Body of pancreas (tissue), 4 donors: Measurements from ENCODE around the gene PEAK1. TPM values are rescaled to one million over a fixed set of nuclear protein-coding genes. Genes with fewer than 3 reads are reported as not detected.

Experiments used
- ATAC-seq: fragments of 150-250 bp; one replicate; pipeline ENCODE4 v1.9.1; 2016
- DNase-seq, 4 donors: peaks; one replicate each; pipeline ENCODE4 v3.0.0-alpha.2; 2019
- H3K27ac ChIP-seq, 4 donors: fragments of 200-600 bp; sonication (generic); 1 replicate in 3 of 4; 2 replicates in 1 of 4; pipeline versions ENCODE4 v1.5.1 to v1.6.1; 2016 to 2019; ENCODE audit warnings: mild to moderate bottlenecking in 1 of 4, mixed read lengths in 1 of 4, moderate library complexity in 1 of 4
- H3K27me3 ChIP-seq, 2 donors: fragments of 200-600 bp; sonication (generic); one replicate each; pipeline ENCODE4 v1.6.0; 2016; ENCODE audit warnings: mild to moderate bottlenecking in 1 of 2
- H3K36me3 ChIP-seq, 2 donors: fragments of 200-600 bp; sonication (generic); replicated peaks in 1 of 2; 2 replicates each; pipeline ENCODE4 v1.5.1; 2016; ENCODE audit warnings: low read depth in 2 of 2; ENCODE audit not compliant: insufficient read depth in 1 of 2
- H3K4me1 ChIP-seq: fragments of 200-600 bp; sonication (generic); one replicate; pipeline ENCODE4 v1.6.0; 2016
- H3K4me3 ChIP-seq, 2 donors: fragments of 200-600 bp; sonication (generic); 1 replicate in 1 of 2; 2 replicates in 1 of 2; pipeline ENCODE4 v1.5.1; 2016 to 2019
- H3K9me3 ChIP-seq, 3 donors: fragments of 200-600 bp; sonication (generic); 1 replicate in 2 of 3; 2 replicates in 1 of 3; pipeline ENCODE4 v1.5.1; 2016
- POLR2A ChIP-seq, 3 donors: fragments of 450-650 bp; IDR thresholded peaks; one replicate each; pipeline ENCODE4 v1.6.1; 2016; ENCODE audit warnings: antibody characterized with exemption in 3 of 3, mild to moderate bottlenecking in 2 of 3
- WGBS, 2 donors: methylation state at CpG; one replicate each; pipeline ENCODE4 v1.1.5; 2017; 5-methylcytosine and 5-hydroxymethylcytosine counted together
- intact Hi-C: fragments of 100-400 bp; cut with DNase I; formaldehyde crosslinking; loops from one replicate; pipeline ENCODE4 v1.15.1; 2023
- total RNA-seq, 2 donors: library from RNA; depleted of rRNA; stranded (reverse); fragments of >200 nt; gene quantifications; one replicate each; pipeline ENCODE4 v1.1.0, GENCODE V29; 2016
- TF ChIP-seq, protein P1 (sequence below), 7 experiments: fragments of 450-650 bp in 4 of 7; fragments of 200-600 bp in 3 of 7; sonication (generic) in 3 of 7; IDR thresholded peaks; one replicate each; pipeline ENCODE4 v1.5.1; 2016 to 2019; ENCODE audit warnings: antibody characterized with exemption in 7 of 7

PEAK1 gene
- total RNA-seq, 2 donors from 2014 or later, result 12.5 to 13.2 TPM

DNA sequence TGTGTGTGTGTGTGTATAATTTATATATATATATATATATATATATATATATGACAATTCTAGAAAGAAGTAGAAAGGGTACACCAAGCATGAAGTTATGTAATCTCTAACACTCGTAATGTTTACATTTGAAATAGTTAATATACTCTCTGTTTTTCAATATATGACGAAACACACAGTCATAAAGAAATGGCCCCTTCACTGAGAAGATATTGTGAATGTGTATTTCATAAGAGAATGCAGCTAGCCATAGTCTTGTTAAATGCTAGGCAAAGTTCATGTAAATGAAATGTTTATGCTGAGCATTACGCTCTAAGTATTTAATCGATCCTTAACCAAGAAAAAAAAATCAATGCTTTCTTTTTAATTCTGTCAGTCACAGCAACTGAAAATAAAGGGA, 194.3 kb downstream of the PEAK1 start:
- TF ChIP-seq POLR2A (IDR thresholded peaks at IDR 0.05), result no peak
- TF ChIP-seq, protein P1, sequence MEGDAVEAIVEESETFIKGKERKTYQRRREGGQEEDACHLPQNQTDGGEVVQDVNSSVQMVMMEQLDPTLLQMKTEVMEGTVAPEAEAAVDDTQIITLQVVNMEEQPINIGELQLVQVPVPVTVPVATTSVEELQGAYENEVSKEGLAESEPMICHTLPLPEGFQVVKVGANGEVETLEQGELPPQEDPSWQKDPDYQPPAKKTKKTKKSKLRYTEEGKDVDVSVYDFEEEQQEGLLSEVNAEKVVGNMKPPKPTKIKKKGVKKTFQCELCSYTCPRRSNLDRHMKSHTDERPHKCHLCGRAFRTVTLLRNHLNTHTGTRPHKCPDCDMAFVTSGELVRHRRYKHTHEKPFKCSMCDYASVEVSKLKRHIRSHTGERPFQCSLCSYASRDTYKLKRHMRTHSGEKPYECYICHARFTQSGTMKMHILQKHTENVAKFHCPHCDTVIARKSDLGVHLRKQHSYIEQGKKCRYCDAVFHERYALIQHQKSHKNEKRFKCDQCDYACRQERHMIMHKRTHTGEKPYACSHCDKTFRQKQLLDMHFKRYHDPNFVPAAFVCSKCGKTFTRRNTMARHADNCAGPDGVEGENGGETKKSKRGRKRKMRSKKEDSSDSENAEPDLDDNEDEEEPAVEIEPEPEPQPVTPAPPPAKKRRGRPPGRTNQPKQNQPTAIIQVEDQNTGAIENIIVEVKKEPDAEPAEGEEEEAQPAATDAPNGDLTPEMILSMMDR (IDR thresholded peaks at IDR 0.05), result no peak

DNA sequence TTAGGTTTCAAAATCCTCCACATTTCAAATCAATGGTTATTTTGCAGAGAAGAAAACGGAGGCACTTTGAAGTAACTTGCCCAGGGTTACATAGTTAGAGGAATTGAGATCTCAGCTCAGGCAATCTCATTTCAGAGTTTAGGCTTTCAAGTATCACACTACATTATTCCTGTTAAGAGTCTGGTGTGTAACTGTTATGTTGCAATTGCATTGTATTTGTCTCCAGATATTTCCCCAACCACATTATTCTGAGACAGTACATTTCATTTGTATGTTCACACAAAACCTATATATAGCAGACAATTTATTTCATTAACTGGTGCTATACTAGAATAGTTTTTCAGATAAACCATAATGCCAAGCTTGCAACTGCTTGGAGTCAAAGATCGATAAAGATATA, 194.8 kb downstream of the PEAK1 start:
- WGBS, 2 donors, result 86 to 89% methylated on average over 2 of the region's 2 CpGs
- H3K4me3 ChIP-seq, result no peak overlapping the region
- H3K4me1 ChIP-seq, result peaks cover 45% of the 10 kb centered on the region
- intact Hi-C loops, result no loop called here
- H3K27me3 ChIP-seq, result no peaks in the 10 kb centered on the region
- DNase-seq, result no peak
- TF ChIP-seq, protein P1 (IDR thresholded peaks at IDR 0.05), result no peak
- no peak for TF ChIP-seq POLR2A (IDR thresholded peaks at IDR 0.05)
- no peaks in the 10 kb centered on the region for H3K9me3 ChIP-seq
- H3K36me3 ChIP-seq, result no peaks in the 10 kb centered on the region
- H3K27ac ChIP-seq, result no peak overlapping the region
- no peak for ATAC-seq

More for the DNA sequence above, 194.3 kb downstream of the PEAK1 start:
- Histone ChIP-seq H3K9me3 (no peaks in the 10 kb centered on the region), H3K27ac (no peak overlapping the region), H3K4me3 (no peak overlapping the region), H3K4me1 (peaks cover 45% of the 10 kb centered on the region), H3K27me3 (no peaks in the 10 kb centered on the region), H3K36me3 (no peaks in the 10 kb centered on the region)
- intact Hi-C loops, result no loop called here
- WGBS, 2 donors, result 70 to 73% methylated on average over 4 of the region's 4 CpGs
- DNase-seq (no peak), ATAC-seq (no peak)

DNA sequence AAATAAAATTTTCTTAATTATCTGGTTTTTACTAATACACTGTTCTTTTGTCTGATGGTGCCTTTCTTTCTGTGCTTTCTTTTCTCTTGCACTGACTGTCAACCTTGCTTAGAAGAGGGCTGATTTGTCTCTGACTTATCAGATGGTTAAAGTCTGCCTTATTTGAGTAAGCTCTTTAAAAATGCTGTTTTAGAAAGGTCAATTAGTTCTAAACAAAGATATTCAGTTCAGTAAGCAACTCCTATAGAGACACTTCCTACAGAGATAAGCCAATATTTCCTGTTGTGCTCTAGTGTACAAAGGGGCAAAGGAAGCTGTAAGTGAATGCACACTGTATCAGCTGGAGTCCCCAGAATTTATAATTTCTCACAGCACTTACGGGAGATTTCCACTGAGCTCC, 195.6 kb downstream of the PEAK1 start:
- intact Hi-C loops, result no loop called here
- ATAC-seq, result no peak
- TF ChIP-seq POLR2A (IDR thresholded peaks at IDR 0.05), result no peak
- TF ChIP-seq, protein P1 (IDR thresholded peaks at IDR 0.05), result no peak
- Histone ChIP-seq H3K27ac (no peak overlapping the region), H3K4me1 (peaks cover 41% of the 10 kb centered on the region), H3K27me3 (no peaks in the 10 kb centered on the region), H3K4me3 (no peak overlapping the region), H3K9me3 (no peaks in the 10 kb centered on the region), H3K36me3 (no peaks in the 10 kb centered on the region)
- WGBS, 2 donors, result 86% methylated on average over 1 of the region's 1 CpG
- DNase-seq, result no peak

DNA sequence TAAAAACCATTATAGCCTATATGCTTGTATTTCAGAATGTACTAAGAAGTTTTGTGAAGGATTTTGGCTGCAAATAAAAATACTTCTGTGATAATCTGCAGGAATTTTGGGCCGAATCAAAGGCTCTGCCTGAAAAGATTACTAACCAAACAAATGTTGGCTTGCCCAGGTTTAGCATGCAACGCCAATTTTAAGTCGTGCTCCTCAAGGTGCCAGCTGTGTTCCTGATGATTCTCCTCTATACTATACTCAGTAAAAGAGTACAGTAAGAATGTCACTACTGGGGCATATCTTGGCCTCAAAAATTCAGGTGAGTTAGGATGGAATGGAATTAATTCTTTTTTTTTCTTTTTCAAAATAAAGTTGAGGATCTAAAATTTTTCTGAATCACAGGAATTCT, 198.2 kb downstream of the PEAK1 start:
- no peaks in the 10 kb centered on the region for H3K36me3 ChIP-seq
- 26 to 27% methylated on average over 3 of the region's 3 CpGs for WGBS, 2 donors
- no peaks in the 10 kb centered on the region for H3K9me3 ChIP-seq
- no peak for TF ChIP-seq POLR2A (IDR thresholded peaks at IDR 0.05)
- TF ChIP-seq, protein P1 (IDR thresholded peaks at IDR 0.05), result no peak
- no peak overlapping the region for H3K27ac ChIP-seq
- intact Hi-C loops, result no loop called here
- H3K27me3 ChIP-seq, result no peaks in the 10 kb centered on the region
- H3K4me1 ChIP-seq, result peaks cover 34% of the 10 kb centered on the region
- no peak overlapping the region for H3K4me3 ChIP-seq
- DNase-seq (peak in 2 of 4 donors; percentile 19 to 20), ATAC-seq (no peak)

DNA sequence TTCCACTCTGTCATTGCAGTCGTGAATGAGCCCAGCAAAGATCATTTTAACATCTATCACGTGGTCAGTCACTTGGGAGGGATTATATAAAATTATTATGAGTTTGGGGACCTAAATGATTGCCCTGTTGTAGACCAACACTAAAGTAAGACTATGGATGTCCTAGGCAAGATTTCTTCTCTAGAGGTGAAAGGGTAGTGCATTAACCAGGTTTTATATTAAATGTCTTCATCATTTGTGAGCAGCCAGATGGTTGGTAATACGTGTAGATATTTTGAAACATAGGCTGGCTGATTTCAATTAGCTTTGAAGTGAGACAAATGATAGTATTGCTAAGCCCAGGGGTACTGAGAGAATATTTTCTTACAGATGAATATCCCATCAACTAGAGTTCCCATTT, 198.7 kb downstream of the PEAK1 start:
- Histone ChIP-seq H3K4me3 (no peak overlapping the region), H3K9me3 (no peaks in the 10 kb centered on the region), H3K27ac (no peak overlapping the region), H3K27me3 (no peaks in the 10 kb centered on the region), H3K4me1 (peaks cover 29% of the 10 kb centered on the region), H3K36me3 (no peaks in the 10 kb centered on the region)
- ATAC-seq, result no peak
- TF ChIP-seq, protein P1 (IDR thresholded peaks at IDR 0.05), result no peak
- TF ChIP-seq POLR2A (IDR thresholded peaks at IDR 0.05), result no peak
- DNase-seq, result no peak
- intact Hi-C loops, result no loop called here
- WGBS, 2 donors, result 65 to 69% methylated on average over 3 of the region's 3 CpGs
